ENCODE measurements around the gene CAST.

- TF ChIP-seq TAF1 (IDR thresholded peaks at IDR 0.05; ENCODE audit: borderline replicate concordance, low read depth, low read length) (no peak), POLR2AphosphoS5 (IDR thresholded peaks at IDR 0.05; ENCODE audit: low read depth, low read length) (no peak)
Observed at GRCh38 chr5:96658272-96658671, 3.9 kb upstream of the CAST start.
